Ramos (cell line): ENCODE data around the gene CGB7.

Experiments
- in situ Hi-C: fragments of 300-500 bp; cut with MboI; formaldehyde crosslinking; loops from one replicate; pipeline ENCODE4 v1.14.3; 2022; ENCODE audit warnings: low sequenced_read_pairs; ENCODE audit not compliant: unreplicated experiment

The CGB7 gene

GRCh38 chr19:49057636-49058234 is at the start of gene CGB7:
TSS of gene CGB7 (minus strand) at chr19:49057749. CDS start at chr19:49055375, 2,374 bp downstream.
- in situ Hi-C loops: no loop called here

DNA sequence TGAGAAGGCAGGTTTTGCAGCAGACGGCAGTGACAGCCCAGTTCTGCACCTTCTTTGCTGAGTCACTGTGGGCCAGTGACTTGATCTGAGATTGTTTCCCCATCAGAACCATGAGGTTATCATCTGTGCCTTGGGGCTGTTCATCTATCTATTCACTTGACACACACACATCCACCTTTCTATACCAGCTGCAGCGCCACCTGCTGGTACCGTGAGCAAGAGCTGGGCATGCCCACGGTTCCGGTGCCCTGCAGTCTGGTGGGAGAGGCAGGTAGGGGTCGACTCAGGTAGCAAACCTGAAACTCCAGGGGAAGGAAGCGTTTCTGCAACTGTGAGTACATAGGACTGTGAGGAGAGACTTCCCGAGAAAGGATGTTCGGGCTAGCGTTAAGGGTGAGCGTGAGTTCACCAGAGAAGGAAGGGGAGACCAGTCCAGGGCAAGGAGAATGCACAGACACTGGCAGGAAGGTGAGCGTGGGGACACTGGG is 49.1 kb upstream of the CGB7 start:
- in situ Hi-C loops: no loop called here

DNA sequence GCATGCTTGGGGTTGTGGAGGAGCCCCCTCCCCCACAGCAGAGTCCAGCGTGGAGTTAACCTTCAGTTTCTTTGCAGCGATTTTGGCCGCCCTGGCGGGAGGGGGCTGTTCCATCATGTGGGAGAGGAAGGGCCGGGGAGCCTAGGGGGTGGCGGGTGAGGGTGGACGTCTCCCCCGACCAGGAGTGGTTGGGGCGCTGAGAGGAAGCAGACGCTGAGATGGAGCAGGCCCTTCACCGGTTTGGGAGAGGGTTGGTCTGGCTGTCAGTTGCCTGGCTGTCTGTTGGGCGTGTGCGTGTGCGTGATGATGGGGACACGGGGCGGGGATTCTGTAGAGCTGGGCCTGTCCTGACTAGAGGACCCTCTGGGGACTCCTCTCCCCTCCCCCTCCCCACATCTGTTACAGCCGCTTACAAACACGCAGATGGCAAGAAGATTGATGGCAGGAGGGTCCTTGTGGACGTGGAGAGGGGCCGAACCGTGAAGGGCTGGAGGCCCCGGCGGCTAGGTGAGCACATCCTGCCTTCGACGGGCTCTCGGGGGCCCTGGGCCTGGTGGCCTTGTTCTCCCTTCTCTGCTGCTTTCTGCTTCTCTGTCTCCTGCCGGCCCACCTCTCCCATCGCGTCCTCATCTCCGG is 46.8 kb upstream of the CGB7 start:
- in situ Hi-C loops: no loop called here

- in situ Hi-C loops: no loop called here
These were observed 46.0 kb upstream of the CGB7 start for GRCh38 chr19:49103331-49104085.

DNA sequence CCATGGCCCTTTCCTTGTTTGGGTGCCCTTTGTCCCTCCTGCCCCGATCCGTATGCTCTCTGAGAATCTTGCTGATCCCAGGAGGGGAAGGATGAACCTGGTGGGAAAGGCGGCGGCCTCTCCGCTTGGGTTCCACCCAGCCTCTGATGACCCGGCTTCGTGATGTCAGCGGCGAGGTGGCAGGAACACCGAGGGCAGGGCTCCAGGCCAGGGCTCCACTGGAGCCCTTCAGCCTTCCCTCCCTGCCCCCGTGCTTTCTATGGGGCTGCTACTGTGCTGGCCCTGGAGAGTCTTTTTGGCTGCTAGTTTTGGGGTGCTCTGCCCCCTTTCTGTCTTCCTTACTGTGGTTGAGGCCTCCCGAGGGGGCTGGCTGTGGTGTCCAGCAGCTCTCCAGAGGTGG is 44.8 kb upstream of the CGB7 start:
- in situ Hi-C loops: no loop called here

GRCh38 chr19:49101160-49101559 is 43.6 kb upstream of the CGB7 start:
- in situ Hi-C loops: no loop called here

- in situ Hi-C loops: loop anchor here (10.0 kb wide), 1 partner anchor 106 kb away; no protein-coding TSS in a partner anchor
These were observed 41.2 kb upstream of the CGB7 start for GRCh38 chr19:49098795-49099194.

- in situ Hi-C loops: loop anchor here (10.0 kb wide), 1 partner anchor 107 kb away; no protein-coding TSS in a partner anchor
These were observed 40.1 kb upstream of the CGB7 start for GRCh38 chr19:49097453-49098288.

DNA sequence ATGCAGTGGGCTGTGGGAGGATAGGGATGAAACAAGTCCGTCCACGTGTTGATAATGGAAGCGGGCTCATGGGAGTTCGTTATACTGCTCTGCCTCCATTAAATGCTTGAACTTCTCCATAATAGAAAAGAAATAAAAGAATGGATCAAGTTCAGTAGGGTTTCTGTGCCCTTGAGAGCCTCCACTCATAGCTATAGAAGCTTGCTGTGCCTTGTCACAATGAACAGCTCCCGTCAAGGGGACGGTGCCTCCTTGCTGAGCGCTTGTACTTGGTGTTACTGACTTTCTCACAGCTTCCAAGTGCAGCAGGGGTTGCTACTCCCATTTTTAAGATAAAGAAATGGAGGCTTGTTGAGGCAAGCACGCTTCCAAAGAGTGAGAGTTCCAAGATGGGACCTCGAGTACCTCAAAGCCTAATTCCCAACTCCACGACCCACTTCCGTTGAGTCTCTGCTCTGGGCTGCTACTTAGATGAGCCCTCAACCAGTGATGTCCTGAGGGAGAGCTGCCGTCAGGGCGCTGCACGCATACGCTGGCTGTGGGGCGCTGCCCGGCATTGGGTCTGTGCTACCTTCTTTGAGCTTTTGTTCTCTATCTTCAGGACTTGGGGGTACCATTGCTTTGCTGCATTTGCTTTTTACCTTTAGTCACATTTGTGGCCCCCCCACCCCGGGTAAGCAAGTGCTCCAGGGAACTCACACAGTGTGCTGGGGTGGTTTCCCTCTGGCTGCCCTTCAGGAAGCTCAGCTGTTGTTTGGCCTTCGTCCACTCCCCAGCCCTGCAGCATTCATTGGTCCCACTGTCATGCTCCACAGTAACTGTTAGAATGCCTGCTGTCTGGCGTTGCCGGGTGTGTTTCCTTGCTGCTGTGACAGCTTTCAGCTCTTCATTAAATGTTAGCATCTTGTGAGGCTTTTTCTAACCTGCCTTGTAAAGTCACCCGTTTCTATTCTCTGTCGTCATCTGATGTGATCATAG is 37.2 kb upstream of the CGB7 start:
- in situ Hi-C loops: loop anchor here (10.0 kb wide), 1 partner anchor 110 kb away; no protein-coding TSS in a partner anchor

- in situ Hi-C loops: loop anchor here (10.0 kb wide), 1 partner anchor 112 kb away; no protein-coding TSS in a partner anchor
These were observed 35.1 kb upstream of the CGB7 start for GRCh38 chr19:49092686-49093085.

DNA sequence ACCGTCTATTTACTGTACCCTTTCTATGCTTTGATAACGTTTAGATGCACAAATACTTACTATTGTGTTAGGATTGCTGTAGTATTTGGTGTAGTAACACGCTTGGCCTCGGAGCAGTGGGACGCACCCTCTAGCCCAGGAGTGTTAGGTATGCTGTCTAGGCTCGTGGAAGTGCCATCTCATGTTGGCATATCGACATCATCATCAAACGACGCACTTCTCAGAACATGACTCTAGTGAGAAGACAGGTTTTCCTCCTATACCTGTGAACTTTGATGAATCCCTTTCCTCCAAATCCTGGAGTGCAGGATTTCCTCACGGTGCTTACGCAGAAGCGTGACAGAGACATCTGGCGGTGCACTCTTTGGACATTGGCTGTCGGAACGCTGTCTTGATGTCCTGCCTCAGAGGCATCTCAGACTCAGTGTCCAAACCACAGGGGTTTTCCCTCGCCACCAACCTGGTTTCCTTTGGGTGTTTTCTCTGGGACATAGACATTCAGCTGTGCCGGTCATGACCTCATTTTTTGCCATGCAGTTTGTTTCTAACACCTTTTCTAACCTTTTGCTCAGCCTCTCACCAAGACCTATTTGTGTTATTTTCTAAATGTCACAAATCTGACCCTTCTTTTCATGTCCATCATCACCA is 34.0 kb upstream of the CGB7 start:
- in situ Hi-C loops: loop anchor here (10.0 kb wide), 1 partner anchor 113 kb away; no protein-coding TSS in a partner anchor

GRCh38 chr19:49086296-49086695 is 28.7 kb upstream of the CGB7 start:
- in situ Hi-C loops: no loop called here

- in situ Hi-C loops: no loop called here
These were observed 28.3 kb upstream of the CGB7 start for GRCh38 chr19:49085868-49086232.

DNA sequence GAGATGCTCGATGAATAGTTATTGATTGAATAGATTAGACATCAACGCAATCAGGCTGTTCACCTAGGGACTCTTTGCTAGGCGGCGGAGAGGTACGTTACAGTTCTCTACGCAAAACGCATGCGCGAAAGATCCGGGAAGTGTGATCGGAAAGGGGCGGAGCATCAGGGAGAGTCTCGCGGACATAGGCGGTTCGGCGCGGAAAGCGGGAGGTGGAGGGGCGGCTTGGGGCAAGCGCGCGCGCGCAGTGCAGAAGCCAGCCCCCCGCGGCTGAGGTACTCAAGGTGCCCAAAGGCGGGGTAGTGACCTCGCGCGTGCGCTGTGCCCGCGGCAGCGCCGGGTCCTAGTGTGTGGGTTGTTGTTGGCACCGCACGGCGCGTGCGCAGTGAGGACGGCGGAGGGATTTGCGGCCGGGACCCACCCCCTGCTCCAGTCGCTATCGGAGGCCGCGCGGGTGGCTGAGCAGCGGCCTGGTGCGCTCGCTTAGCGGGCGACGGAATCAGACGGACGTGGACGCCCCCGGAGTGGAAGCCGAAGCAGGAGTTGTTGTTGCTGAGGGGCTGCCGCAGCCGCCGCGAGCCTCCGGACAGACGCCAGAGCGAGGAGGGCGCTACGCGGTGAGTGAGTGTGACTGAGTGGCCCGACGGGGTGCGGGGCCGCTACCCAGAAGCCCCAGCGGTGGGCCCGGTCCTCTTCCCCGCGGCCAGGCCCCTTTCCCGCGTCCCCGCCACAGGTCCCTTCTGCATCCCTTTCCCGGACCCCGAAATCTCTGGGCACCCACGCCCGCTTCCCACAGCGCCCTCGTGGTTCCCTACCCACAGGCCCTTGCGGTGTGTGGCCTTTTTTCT is 27.7 kb upstream of the CGB7 start, which contains the start of gene SNRNP70:
TSS of gene SNRNP70 (plus strand) at position 432 of the 848 bp plus-strand sequence. CDS start 964 bp downstream, outside the sequence.
- in situ Hi-C loops: no loop called here

DNA sequence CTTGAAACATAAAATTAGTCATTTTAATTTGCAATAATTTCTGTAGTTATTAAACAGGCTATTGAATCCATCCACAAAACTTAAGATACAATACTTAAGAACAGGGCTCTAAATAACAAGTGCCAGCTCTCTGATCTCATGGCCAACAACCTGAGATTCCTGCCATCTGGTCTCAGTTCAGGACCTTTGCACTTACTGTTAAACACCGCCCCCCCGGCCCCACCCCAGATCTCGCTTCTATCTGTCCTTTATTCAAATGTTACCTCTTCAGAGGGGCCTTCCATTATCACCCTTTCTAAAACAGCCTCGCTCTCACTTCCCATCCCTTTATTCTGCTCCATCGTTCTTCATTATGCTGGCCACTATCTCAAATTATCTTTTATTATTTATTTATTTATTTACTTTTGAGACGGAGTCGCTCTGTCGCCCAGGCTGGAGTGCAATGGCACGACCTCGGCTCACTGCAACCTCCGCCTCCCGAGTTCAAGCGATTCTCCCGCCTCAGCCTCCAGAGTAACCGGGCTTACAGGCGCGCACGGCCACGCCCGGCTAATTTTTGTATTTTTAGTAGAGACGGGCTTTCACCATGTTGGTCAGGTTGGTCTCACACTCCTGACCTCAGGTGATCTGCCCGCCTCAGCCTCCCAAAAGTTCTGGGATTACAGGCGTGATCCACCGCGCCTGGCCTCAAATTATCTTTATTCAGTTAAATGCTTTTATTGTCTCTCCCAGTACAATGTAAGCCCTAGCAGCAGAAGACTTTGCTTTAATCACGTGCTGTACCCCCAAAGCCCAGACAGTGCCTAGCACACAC is 26.9 kb upstream of the CGB7 start:
- in situ Hi-C loops: no loop called here

- in situ Hi-C loops: no loop called here
These were observed 23.7 kb upstream of the CGB7 start for GRCh38 chr19:49081273-49081672.

DNA sequence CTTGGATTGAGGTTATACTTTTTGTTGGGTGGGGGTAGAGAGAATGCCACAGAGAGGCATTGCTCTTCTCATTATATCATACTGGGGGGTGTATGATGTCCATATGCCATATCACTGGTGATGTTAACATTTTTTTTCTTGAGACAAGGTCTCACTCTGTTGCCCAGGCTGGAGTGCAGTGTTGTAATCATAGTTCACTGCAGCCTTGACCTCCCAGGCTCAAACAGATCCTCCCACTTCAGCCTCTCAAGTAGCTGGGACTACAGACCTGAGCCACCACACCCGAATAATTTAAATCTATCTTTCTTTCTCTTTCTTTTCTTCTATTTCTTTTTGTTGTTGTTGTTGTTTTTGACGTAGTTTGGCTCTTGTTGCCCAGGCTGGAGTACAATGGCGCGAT is 22.8 kb upstream of the CGB7 start:
- in situ Hi-C loops: no loop called here
